HG03469 (cell line): ENCODE data around the gene BRD7.

Experiments
- ATAC-seq: cut with Tn5 transposase; IDR thresholded peaks from one replicate; pipeline ENCODE4 v1.9.1; 2021; ENCODE audit warnings: mild to moderate bottlenecking, moderate library complexity, moderate number of reproducible peaks; ENCODE audit not compliant: unreplicated experiment

The BRD7 gene

GRCh38 chr16:50293041-50293783 lies 75.6 kb downstream of the BRD7 start:
- ATAC-seq = no peak

GRCh38 chr16:50292566-50292948 lies 76.2 kb downstream of the BRD7 start:
- ATAC-seq = no peak

GRCh38 chr16:50291719-50292565 lies 76.8 kb downstream of the BRD7 start:
- ATAC-seq = no peak

- ATAC-seq = no peak
These were observed 77.9 kb downstream of the BRD7 start for GRCh38 chr16:50290856-50291255.

GRCh38 chr16:50289950-50290764 lies 78.6 kb downstream of the BRD7 start:
- no peak for ATAC-seq

DNA sequence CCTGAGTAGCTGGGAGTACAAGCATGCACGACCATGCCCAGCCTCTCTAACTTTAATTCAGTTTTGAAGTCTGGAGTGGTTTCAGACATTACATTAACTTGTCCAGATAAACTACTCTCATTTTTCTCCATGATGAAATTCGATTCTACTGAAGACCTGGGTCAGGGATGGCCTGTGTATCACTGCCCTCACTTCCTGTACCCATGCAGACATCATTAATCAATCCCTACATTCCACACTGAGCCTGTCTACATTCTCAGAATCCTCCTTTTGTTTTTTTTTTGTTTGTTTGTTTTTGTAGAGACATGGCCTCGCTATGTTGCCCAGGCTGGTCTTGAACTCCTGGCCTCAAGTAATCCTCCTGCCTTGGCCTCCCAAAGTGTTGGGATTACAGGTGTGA lies 79.9 kb downstream of the BRD7 start:
- ATAC-seq = no peak

DNA sequence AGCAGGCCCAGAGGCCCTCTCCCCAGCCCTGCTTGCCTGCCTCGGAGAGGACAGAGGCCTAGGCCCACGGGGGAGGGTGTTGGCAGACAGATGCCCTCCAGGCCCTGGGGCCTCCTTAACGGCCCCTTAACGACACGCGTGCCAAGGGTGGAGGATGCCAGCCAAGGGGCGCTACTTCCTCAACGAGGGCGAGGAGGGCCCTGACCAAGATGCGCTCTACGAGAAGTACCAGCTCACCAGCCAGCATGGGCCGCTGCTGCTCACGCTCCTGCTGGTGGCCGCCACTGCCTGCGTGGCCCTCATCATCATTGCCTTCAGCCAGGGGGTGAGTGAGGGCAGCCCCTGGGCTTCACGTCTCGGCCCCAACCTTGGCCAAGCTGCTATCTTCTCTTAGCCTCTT lies 80.8 kb downstream of the BRD7 start:
- ATAC-seq = no peak

DNA sequence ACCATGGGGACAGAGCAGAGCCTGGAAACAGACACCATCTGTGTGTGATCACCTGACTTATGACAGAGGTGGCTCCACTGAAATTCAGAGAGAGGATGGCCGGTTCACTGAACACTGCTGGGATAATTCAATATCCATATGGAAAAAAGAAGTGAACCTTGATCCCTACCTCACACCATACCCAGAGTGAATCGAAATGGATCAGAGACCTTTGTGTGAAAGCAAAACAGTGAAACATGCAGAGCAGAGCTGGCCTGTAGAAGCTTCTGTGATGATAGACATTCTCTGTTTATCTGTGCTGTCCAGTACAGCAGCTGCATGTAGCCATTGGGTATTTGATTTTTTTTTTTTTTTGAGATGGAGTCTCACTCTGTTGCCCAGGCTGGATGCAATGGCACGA lies 82.1 kb downstream of the BRD7 start:
- no peak for ATAC-seq

- no peak for ATAC-seq
These were observed 83.3 kb downstream of the BRD7 start for GRCh38 chr16:50285406-50286003.

GRCh38 chr16:50284131-50284911 lies 84.5 kb downstream of the BRD7 start:
- ATAC-seq = no peak

DNA sequence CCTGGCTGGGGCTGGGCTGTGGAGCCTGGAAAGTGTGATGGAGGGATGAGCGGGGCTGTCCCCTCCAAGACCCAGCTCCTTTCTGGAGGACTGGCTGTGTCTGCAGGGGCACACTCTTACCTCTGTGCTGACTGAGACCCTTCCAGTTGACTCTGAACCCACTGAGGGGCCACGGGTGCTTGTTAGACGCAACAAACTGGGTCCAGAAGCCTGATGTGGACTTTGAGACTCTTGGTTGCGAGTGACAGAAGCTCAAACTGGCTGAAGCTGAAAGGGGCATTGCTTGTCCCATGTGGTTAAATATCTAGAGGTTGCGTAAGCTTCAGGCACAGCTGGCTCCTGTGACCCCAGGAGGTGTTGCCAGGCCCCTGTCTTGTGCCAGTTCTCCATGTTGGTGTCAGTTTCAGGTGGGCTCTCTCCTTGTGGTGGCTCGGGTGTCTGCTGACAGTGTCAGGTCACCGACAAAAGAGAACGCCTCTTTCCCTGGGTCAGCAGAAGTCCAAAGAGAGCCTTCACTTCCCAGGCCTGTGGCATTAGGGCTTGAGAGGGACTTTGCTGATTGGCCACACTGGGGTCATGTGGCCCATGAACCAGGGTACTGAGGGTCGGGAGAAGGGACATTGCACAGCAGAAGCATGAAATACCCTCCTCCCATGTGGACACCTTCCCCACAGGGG lies 85.7 kb downstream of the BRD7 start:
- ATAC-seq = no peak

DNA sequence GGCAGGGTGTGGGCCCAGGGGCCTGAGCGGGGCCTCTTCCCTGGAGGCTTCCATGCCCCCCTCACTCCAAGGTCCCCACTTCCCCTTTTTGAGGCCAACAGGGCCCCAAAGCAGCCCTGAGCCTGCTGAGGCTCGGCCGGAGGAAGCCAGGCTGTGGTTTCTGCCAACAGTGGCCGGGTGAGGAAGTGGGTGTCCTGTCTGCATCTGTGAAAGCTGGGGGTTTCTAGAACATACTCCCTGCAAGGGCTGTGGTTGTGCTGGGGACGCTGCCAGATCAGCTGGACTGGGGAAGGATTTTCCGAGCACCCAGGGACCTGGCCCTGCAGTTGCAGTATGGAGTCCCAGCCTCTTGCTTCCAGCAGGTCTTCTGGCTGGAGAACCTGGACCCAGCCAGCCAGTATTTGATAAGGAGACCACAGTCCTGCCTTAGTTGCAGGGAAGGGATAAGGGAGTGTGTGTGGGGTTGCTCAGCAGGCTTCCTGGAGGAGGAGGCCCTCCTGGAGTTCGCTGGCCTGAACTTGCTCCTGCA lies 86.7 kb downstream of the BRD7 start:
- ATAC-seq = peak; percentile 93

GRCh38 chr16:50281391-50282009 lies 87.3 kb downstream of the BRD7 start:
- ATAC-seq = no peak

GRCh38 chr16:50280932-50281331 lies 87.9 kb downstream of the BRD7 start:
- ATAC-seq = no peak

- ATAC-seq = no peak
These were observed 89.3 kb downstream of the BRD7 start for GRCh38 chr16:50279504-50279865.

GRCh38 chr16:50278251-50278650 lies 90.5 kb downstream of the BRD7 start:
- no peak for ATAC-seq

- ATAC-seq = no peak
These were observed 91.8 kb downstream of the BRD7 start for GRCh38 chr16:50276801-50277555.

GRCh38 chr16:50276326-50276640 lies 92.5 kb downstream of the BRD7 start:
- ATAC-seq = no peak
